Body of pancreas (tissue), 4 donors: ENCODE results near the gene TMEM119. TPM values are rescaled to one million over a fixed set of nuclear protein-coding genes. Genes with fewer than 3 reads are reported as not detected.

Experiments
- ATAC-seq: fragments of 150-250 bp; one replicate; pipeline ENCODE4 v1.9.1; 2016
- DNase-seq, 4 donors: peaks; one replicate each; pipeline ENCODE4 v3.0.0-alpha.2; 2019
- H3K27ac ChIP-seq, 4 donors: fragments of 200-600 bp; sonication (generic); 1 replicate in 3 of 4; 2 replicates in 1 of 4; pipeline versions ENCODE4 v1.5.1 to v1.6.1; 2016 to 2019; ENCODE audit warnings: mild to moderate bottlenecking in 1 of 4, mixed read lengths in 1 of 4, moderate library complexity in 1 of 4
- H3K27me3 ChIP-seq, 2 donors: fragments of 200-600 bp; sonication (generic); one replicate each; pipeline ENCODE4 v1.6.0; 2016; ENCODE audit warnings: mild to moderate bottlenecking in 1 of 2
- H3K36me3 ChIP-seq, 2 donors: fragments of 200-600 bp; sonication (generic); replicated peaks in 1 of 2; 2 replicates each; pipeline ENCODE4 v1.5.1; 2016; ENCODE audit warnings: low read depth in 2 of 2; ENCODE audit not compliant: insufficient read depth in 1 of 2
- H3K4me1 ChIP-seq: fragments of 200-600 bp; sonication (generic); one replicate; pipeline ENCODE4 v1.6.0; 2016
- H3K4me3 ChIP-seq, 2 donors: fragments of 200-600 bp; sonication (generic); 1 replicate in 1 of 2; 2 replicates in 1 of 2; pipeline ENCODE4 v1.5.1; 2016 to 2019
- H3K9me3 ChIP-seq, 3 donors: fragments of 200-600 bp; sonication (generic); 1 replicate in 2 of 3; 2 replicates in 1 of 3; pipeline ENCODE4 v1.5.1; 2016
- POLR2A ChIP-seq, 3 donors: fragments of 450-650 bp; IDR thresholded peaks; one replicate each; pipeline ENCODE4 v1.6.1; 2016; ENCODE audit warnings: antibody characterized with exemption in 3 of 3, mild to moderate bottlenecking in 2 of 3
- WGBS, 2 donors: methylation state at CpG; one replicate each; pipeline ENCODE4 v1.1.5; 2017; 5-methylcytosine and 5-hydroxymethylcytosine counted together
- intact Hi-C: fragments of 100-400 bp; cut with DNase I; formaldehyde crosslinking; loops from one replicate; pipeline ENCODE4 v1.15.1; 2023
- total RNA-seq, 2 donors: library from RNA; depleted of rRNA; stranded (reverse); fragments of >200 nt; gene quantifications; one replicate each; pipeline ENCODE4 v1.1.0, GENCODE V29; 2016
- TF ChIP-seq, protein P1 (sequence below), 7 experiments: fragments of 450-650 bp in 4 of 7; fragments of 200-600 bp in 3 of 7; sonication (generic) in 3 of 7; IDR thresholded peaks; one replicate each; pipeline ENCODE4 v1.5.1; 2016 to 2019; ENCODE audit warnings: antibody characterized with exemption in 7 of 7

The TMEM119 gene
- total RNA-seq, 2 donors from 2014 or later, result 5.9 to 6.5 TPM

GRCh38 chr12:108635997-108636808 is 38.3 kb upstream of the TMEM119 start:
- DNase-seq, result no peak
- 70 to 79% methylated on average over 6 of the region's 6 CpGs for WGBS, 2 donors

GRCh38 chr12:108635201-108635996 is 37.5 kb upstream of the TMEM119 start:
- H3K27ac ChIP-seq, result peak overlapping the region in 1 of 4 donors; percentile 39
- no peak for TF ChIP-seq POLR2A (IDR thresholded peaks at IDR 0.05)
- TF ChIP-seq, protein P1, sequence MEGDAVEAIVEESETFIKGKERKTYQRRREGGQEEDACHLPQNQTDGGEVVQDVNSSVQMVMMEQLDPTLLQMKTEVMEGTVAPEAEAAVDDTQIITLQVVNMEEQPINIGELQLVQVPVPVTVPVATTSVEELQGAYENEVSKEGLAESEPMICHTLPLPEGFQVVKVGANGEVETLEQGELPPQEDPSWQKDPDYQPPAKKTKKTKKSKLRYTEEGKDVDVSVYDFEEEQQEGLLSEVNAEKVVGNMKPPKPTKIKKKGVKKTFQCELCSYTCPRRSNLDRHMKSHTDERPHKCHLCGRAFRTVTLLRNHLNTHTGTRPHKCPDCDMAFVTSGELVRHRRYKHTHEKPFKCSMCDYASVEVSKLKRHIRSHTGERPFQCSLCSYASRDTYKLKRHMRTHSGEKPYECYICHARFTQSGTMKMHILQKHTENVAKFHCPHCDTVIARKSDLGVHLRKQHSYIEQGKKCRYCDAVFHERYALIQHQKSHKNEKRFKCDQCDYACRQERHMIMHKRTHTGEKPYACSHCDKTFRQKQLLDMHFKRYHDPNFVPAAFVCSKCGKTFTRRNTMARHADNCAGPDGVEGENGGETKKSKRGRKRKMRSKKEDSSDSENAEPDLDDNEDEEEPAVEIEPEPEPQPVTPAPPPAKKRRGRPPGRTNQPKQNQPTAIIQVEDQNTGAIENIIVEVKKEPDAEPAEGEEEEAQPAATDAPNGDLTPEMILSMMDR (IDR thresholded peaks at IDR 0.05), result no peak
- no peaks in the 10 kb centered on the region for H3K27me3 ChIP-seq
- no peaks in the 10 kb centered on the region for H3K4me1 ChIP-seq
- 40 to 56% methylated on average over 15 of the region's 15 CpGs for WGBS, 2 donors
- no peak overlapping the region for H3K4me3 ChIP-seq
- intact Hi-C loops, result no loop called here
- ATAC-seq, result no peak
- DNase-seq, result peak in 1 of 4 donors; percentile 44
- no peaks in the 10 kb centered on the region for H3K36me3 ChIP-seq
- H3K9me3 ChIP-seq, result no peaks in the 10 kb centered on the region

More at GRCh38 chr12:108635997-108636808, 38.3 kb upstream of the TMEM119 start:
- intact Hi-C loops, result no loop called here
- Histone ChIP-seq H3K4me3 (no peak overlapping the region), H3K4me1 (no peaks in the 10 kb centered on the region), H3K9me3 (no peaks in the 10 kb centered on the region), H3K27ac (no peak overlapping the region), H3K27me3 (no peaks in the 10 kb centered on the region), H3K36me3 (no peaks in the 10 kb centered on the region)
- TF ChIP-seq POLR2A (IDR thresholded peaks at IDR 0.05), result no peak
- TF ChIP-seq, protein P1 (IDR thresholded peaks at IDR 0.05), result no peak
- ATAC-seq, result no peak

GRCh38 chr12:108634341-108634751 is 36.5 kb upstream of the TMEM119 start:
- intact Hi-C loops, result no loop called here
- Histone ChIP-seq H3K4me3 (no peak overlapping the region), H3K9me3 (no peaks in the 10 kb centered on the region), H3K4me1 (no peaks in the 10 kb centered on the region), H3K36me3 (no peaks in the 10 kb centered on the region), H3K27ac (peak overlapping the region in 1 of 4 donors; percentile 40), H3K27me3 (no peaks in the 10 kb centered on the region)
- 47 to 48% methylated on average over 3 to 4 of the region's 4 CpGs for WGBS, 2 donors
- ATAC-seq (no peak), DNase-seq (peak in 1 of 4 donors; percentile 26)
- TF ChIP-seq, protein P1 (IDR thresholded peaks at IDR 0.05), result no peak
- no peak for TF ChIP-seq POLR2A (IDR thresholded peaks at IDR 0.05)

- no peaks in the 10 kb centered on the region for H3K9me3 ChIP-seq
- no peaks in the 10 kb centered on the region for H3K4me1 ChIP-seq
- H3K36me3 ChIP-seq, result no peaks in the 10 kb centered on the region
- intact Hi-C loops, result no loop called here
- 50 to 61% methylated on average over 11 to 14 of the region's 14 CpGs for WGBS, 2 donors
- ATAC-seq (peak; percentile 10), DNase-seq (peak; percentile 18 to 77 (median 28))
- TF ChIP-seq POLR2A (IDR thresholded peaks at IDR 0.05), result peak in 2 of 3 donors; percentile 10 to 26
- TF ChIP-seq, protein P1 (IDR thresholded peaks at IDR 0.05), result no peak
- H3K27me3 ChIP-seq, result no peaks in the 10 kb centered on the region
- H3K4me3 ChIP-seq, result no peak within 1 kb of the TSS
- peak within 1 kb of the TSS in 1 of 4 donors; percentile 61 for H3K27ac ChIP-seq
Observed at GRCh38 chr12:108633534-108634248, 35.8 kb upstream of the TMEM119 start, which contains the start of gene SELPLG. SELPLG (minus strand) TSS chr12:108633894; CDS start chr12:108624307, 9,587 bp downstream.
